ENCODE data around the gene NUDT17. TPM values are rescaled to one million over a fixed set of nuclear protein-coding genes. Genes with fewer than 3 reads are reported as not detected.

Gene NUDT17
- total RNA-seq, 1 experiment from 2014 or later: 1.8 TPM

DNA sequence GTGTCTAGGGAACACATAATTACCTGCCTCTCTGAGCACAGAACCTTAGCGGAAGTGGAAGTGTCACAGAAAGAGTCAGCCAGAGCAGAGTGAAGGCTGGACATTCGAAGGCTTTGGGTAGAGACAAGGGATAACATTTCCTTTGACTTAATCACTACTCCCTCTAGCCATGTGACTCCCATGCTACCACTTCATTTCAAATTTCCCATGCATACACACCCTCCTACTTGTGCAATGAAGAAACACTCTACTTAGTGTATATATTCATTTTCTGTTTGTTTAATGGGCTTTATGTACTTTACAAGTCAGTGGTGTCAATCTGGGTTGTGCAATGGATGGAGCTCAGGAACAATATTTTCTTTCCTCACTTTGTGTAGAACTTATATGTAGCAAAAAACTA, 33.3 kb downstream of the NUDT17 start (continued):
- TF ChIP-seq, protein P1, sequence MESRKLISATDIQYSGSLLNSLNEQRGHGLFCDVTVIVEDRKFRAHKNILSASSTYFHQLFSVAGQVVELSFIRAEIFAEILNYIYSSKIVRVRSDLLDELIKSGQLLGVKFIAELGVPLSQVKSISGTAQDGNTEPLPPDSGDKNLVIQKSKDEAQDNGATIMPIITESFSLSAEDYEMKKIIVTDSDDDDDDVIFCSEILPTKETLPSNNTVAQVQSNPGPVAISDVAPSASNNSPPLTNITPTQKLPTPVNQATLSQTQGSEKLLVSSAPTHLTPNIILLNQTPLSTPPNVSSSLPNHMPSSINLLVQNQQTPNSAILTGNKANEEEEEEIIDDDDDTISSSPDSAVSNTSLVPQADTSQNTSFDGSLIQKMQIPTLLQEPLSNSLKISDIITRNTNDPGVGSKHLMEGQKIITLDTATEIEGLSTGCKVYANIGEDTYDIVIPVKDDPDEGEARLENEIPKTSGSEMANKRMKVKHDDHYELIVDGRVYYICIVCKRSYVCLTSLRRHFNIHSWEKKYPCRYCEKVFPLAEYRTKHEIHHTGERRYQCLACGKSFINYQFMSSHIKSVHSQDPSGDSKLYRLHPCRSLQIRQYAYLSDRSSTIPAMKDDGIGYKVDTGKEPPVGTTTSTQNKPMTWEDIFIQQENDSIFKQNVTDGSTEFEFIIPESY (IDR thresholded peaks at IDR 0.05; ENCODE audit: extremely low read depth, insufficient replicate concordance, low read length): no peak

DNA sequence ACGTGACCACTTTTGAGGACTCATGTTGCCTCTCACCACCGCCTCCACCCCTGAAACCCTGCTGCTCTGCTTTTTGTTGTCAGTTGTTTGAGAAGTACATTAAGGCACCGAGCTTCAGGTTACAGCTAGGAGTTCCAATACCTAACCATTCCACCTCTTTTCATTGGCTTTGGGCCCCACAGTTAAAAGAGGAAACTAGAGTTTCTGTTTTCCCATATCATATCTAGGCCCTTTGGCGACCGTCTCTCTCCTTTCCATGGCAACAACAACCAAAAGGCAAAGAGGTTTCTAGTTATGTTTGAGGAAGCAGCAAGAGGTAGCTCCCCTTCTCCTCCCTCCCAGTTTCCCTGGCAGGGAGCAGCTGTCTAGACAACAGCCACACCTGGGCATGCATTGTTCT, 34.3 kb downstream of the NUDT17 start:
- no peaks in the 10 kb centered on the region for H3K79me2 ChIP-seq (ENCODE audit: insufficient read depth, low read length)
- no TSS peak for BruUV-seq (replicated peaks)
- TF ChIP-seq FOSL1 (IDR thresholded peaks at IDR 0.05; ENCODE audit: low read depth): no peak
- no peak for TF ChIP-seq RAD21 (IDR thresholded peaks at IDR 0.05; ENCODE audit: low read depth)
- no peak for TF ChIP-seq ZFX (IDR thresholded peaks at IDR 0.05)
- TF ChIP-seq JUND (IDR thresholded peaks at IDR 0.05): no peak
- TF ChIP-seq ELF1 (IDR thresholded peaks at IDR 0.05; ENCODE audit: borderline replicate concordance, low read depth): no peak
- TF ChIP-seq SP1 (IDR thresholded peaks at IDR 0.05; ENCODE audit: low read depth): no peak
- TF ChIP-seq, protein P2, sequence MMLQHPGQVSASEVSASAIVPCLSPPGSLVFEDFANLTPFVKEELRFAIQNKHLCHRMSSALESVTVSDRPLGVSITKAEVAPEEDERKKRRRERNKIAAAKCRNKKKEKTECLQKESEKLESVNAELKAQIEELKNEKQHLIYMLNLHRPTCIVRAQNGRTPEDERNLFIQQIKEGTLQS (IDR thresholded peaks at IDR 0.05): no peak
- TF ChIP-seq, protein P1 (IDR thresholded peaks at IDR 0.05; ENCODE audit: extremely low read depth, insufficient replicate concordance, low read length): no peak
- no peak for TF ChIP-seq POLR2AphosphoS5 (IDR thresholded peaks at IDR 0.05; ENCODE audit: low read depth, low read length)
- TF ChIP-seq, protein P3, sequence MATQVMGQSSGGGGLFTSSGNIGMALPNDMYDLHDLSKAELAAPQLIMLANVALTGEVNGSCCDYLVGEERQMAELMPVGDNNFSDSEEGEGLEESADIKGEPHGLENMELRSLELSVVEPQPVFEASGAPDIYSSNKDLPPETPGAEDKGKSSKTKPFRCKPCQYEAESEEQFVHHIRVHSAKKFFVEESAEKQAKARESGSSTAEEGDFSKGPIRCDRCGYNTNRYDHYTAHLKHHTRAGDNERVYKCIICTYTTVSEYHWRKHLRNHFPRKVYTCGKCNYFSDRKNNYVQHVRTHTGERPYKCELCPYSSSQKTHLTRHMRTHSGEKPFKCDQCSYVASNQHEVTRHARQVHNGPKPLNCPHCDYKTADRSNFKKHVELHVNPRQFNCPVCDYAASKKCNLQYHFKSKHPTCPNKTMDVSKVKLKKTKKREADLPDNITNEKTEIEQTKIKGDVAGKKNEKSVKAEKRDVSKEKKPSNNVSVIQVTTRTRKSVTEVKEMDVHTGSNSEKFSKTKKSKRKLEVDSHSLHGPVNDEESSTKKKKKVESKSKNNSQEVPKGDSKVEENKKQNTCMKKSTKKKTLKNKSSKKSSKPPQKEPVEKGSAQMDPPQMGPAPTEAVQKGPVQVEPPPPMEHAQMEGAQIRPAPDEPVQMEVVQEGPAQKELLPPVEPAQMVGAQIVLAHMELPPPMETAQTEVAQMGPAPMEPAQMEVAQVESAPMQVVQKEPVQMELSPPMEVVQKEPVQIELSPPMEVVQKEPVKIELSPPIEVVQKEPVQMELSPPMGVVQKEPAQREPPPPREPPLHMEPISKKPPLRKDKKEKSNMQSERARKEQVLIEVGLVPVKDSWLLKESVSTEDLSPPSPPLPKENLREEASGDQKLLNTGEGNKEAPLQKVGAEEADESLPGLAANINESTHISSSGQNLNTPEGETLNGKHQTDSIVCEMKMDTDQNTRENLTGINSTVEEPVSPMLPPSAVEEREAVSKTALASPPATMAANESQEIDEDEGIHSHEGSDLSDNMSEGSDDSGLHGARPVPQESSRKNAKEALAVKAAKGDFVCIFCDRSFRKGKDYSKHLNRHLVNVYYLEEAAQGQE (IDR thresholded peaks at IDR 0.05; ENCODE audit: low read depth): no peak
- H3K36me3 ChIP-seq (ENCODE audit: control insufficient read depth in 1 of 2, insufficient read depth in 2 of 2, low read length in 2 of 2): no peaks in the 10 kb centered on the region
- peaks cover 4% of the 10 kb centered on the region; the same call in 1 of the 2 replicates for H3K27me3 ChIP-seq (ENCODE audit: insufficient read depth, low read length)
- DNase-seq (ENCODE audit: low read depth, low spot score): no peak
- ChIA-PET RAD21 (ENCODE audit: low non-redundant PET in 1 of 2, low total read pairs in 2 of 2, uncharacterized antibody in 2 of 2, unreplicated experiment in 2 of 2) (no interaction called here), CTCF (interaction anchor here (3.3 kb wide), 1 partner anchor 13 kb away, joined by 19 read pairs; no protein-coding TSS in a partner anchor), POLR2A (no interaction called here)
- no peak overlapping the region for H3K4me2 ChIP-seq (ENCODE audit: low read length)
- H3K4me1 ChIP-seq (ENCODE audit: control insufficient read depth in 1 of 2, insufficient read depth in 2 of 2, low read length in 2 of 2): peaks cover 0 to 14% of the 10 kb centered on the region in 2 experiments; a peak in 3 of 4 replicates
- intact Hi-C loops (cut with micrococcal nuclease): no loop called here
- no peak for ATAC-seq
- no peaks in the 10 kb centered on the region for H3K9me2 ChIP-seq (ENCODE audit: insufficient read depth)
- no peak overlapping the region for H3K4me3 ChIP-seq (replicated peaks in 1 of 2; ENCODE audit: low read depth in 1 of 2, low read length in 2 of 2)
- H3K9me3 ChIP-seq (ENCODE audit: control insufficient read depth in 1 of 2, insufficient read depth in 1 of 2, low read depth in 1 of 2, low read length in 2 of 2): no peaks in the 10 kb centered on the region
- H3K9ac ChIP-seq (ENCODE audit: low read length): no peak overlapping the region
- H3K27ac ChIP-seq (ENCODE audit: low read depth, low read length): no peak overlapping the region
- H2AFZ ChIP-seq (ENCODE audit: low read depth, low read length, poor library complexity, severe bottlenecking): no peak overlapping the region
- no peaks in the 10 kb centered on the region for H4K20me1 ChIP-seq (ENCODE audit: insufficient read depth)

Measured in HCT116 (cell line).